Measurements from ENCODE around the gene CTDSPL2. TPM values are rescaled to one million over a fixed set of nuclear protein-coding genes. Genes with fewer than 3 reads are reported as not detected.

The CTDSPL2 gene
- total and polyA plus RNA-seq, 10 of the 15 experiments (the other 5 are each of a cell fraction or from before 2014, with no cell fraction given): 10.7 to 77.1 (median 44.9) TPM

- TF ChIP-seq, protein P1, sequence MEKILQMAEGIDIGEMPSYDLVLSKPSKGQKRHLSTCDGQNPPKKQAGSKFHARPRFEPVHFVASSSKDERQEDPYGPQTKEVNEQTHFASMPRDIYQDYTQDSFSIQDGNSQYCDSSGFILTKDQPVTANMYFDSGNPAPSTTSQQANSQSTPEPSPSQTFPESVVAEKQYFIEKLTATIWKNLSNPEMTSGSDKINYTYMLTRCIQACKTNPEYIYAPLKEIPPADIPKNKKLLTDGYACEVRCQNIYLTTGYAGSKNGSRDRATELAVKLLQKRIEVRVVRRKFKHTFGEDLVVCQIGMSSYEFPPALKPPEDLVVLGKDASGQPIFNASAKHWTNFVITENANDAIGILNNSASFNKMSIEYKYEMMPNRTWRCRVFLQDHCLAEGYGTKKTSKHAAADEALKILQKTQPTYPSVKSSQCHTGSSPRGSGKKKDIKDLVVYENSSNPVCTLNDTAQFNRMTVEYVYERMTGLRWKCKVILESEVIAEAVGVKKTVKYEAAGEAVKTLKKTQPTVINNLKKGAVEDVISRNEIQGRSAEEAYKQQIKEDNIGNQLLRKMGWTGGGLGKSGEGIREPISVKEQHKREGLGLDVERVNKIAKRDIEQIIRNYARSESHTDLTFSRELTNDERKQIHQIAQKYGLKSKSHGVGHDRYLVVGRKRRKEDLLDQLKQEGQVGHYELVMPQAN (conservative IDR thresholded peaks at IDR 0.05): peak; percentile 79; the same call in 1 of the 2 replicates
- TF ChIP-seq CEBPB (IDR thresholded peaks at IDR 0.05; ENCODE audit: borderline replicate concordance in 1 of 2, low read depth in 2 of 2, low read length in 2 of 2): no peak
- TF ChIP-seq JUNB (IDR thresholded peaks at IDR 0.05): no peak
- TF ChIP-seq BACH1 (IDR thresholded peaks at IDR 0.05; ENCODE audit: borderline replicate concordance): peak; percentile 54; the same call in 1 of the 2 replicates
- TF ChIP-seq CREB1 (IDR thresholded peaks at IDR 0.05; ENCODE audit: low read depth): no peak; the same call in 1 of the 2 replicates
- no peak for TF ChIP-seq BMI1 (IDR thresholded peaks at IDR 0.05; ENCODE audit: borderline replicate concordance)
- peak; percentile 70 for TF ChIP-seq E4F1 (IDR thresholded peaks at IDR 0.05; ENCODE audit: borderline replicate concordance, partially characterized antibody)
- no peak for TF ChIP-seq TBL1XR1 (IDR thresholded peaks at IDR 0.05; ENCODE audit: low read depth, low read length)
- TF ChIP-seq TCF7 (IDR thresholded peaks at IDR 0.05; ENCODE audit: borderline replicate concordance): no peak
- TF ChIP-seq CHD4 (IDR thresholded peaks at IDR 0.05): no peak
- TF ChIP-seq, protein P2, sequence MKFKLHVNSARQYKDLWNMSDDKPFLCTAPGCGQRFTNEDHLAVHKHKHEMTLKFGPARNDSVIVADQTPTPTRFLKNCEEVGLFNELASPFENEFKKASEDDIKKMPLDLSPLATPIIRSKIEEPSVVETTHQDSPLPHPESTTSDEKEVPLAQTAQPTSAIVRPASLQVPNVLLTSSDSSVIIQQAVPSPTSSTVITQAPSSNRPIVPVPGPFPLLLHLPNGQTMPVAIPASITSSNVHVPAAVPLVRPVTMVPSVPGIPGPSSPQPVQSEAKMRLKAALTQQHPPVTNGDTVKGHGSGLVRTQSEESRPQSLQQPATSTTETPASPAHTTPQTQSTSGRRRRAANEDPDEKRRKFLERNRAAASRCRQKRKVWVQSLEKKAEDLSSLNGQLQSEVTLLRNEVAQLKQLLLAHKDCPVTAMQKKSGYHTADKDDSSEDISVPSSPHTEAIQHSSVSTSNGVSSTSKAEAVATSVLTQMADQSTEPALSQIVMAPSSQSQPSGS (IDR thresholded peaks at IDR 0.05; ENCODE audit: low read length): no peak
- no peak for TF ChIP-seq CBX3 (IDR thresholded peaks at IDR 0.05; ENCODE audit: borderline replicate concordance, low read depth)
- 0 out of 2 replicates have a peak, but pooled peaks have one; percentile 33 for TF ChIP-seq TCF3 (IDR thresholded peaks at IDR 0.05; ENCODE audit: borderline replicate concordance, insufficient read depth, low read depth, low read length)
- TF ChIP-seq PML (IDR thresholded peaks at IDR 0.05; ENCODE audit: low read length): peak; percentile 92
- no peak for TF ChIP-seq ZNF217 (IDR thresholded peaks at IDR 0.05)
- peak; percentile 79 for TF ChIP-seq RB1 (IDR thresholded peaks at IDR 0.05; ENCODE audit: borderline replicate concordance)
- TF ChIP-seq BHLHE40 (IDR thresholded peaks at IDR 0.05; ENCODE audit: borderline replicate concordance in 1 of 2, low read depth in 2 of 2, low read length in 1 of 2): peak; percentile 7 to 46; a peak in 1 of 4 replicates
- no peak for TF ChIP-seq EZH2 (IDR thresholded peaks at IDR 0.05; ENCODE audit: borderline replicate concordance, control insufficient read depth, low read depth, low read length)
- TF ChIP-seq RAD51 (IDR thresholded peaks at IDR 0.05): no peak
- TF ChIP-seq POU2F2 (IDR thresholded peaks at IDR 0.05; ENCODE audit: borderline replicate concordance, low read depth, low read length): no peak
- TF ChIP-seq POLR2A (IDR thresholded peaks at IDR 0.05; ENCODE audit: low read depth, low read length): peak; percentile 93
- TF ChIP-seq MXI1 (IDR thresholded peaks at IDR 0.05; ENCODE audit: low read depth, low read length): no peak; the same call in none of the 2 replicates
- TF ChIP-seq CREM (IDR thresholded peaks at IDR 0.05; ENCODE audit: low read depth): peak; percentile 51
- TF ChIP-seq RAD21 (IDR thresholded peaks at IDR 0.05; ENCODE audit: insufficient read depth, low read depth, low read length): no peak
- TF ChIP-seq HDAC2 (IDR thresholded peaks at IDR 0.05): no peak
- no peak for TF ChIP-seq SRF (IDR thresholded peaks at IDR 0.05; ENCODE audit: low read depth in 2 of 2, low read length in 2 of 2)
- TF ChIP-seq HDGF (IDR thresholded peaks at IDR 0.05): peak; percentile 92
Observed at GRCh38 chr15:44426975-44427755, at the start of gene CTDSPL2 (continued).

Data from GM12878 (cell line).